Fibroblast of mammary gland (primary cell): Measurements from ENCODE around the gene ARHGAP26.

ENCODE experiments used
- DNase-seq: peaks from one replicate; pipeline ENCODE4 v3.0.0-alpha.2; 2010; ENCODE audit warnings: low read depth
- H3K4me3 ChIP-seq: 2 replicates; pipeline ENCODE4 v1.5.1; 2011; ENCODE audit warnings: low read depth, mild to moderate bottlenecking, low read length, moderate library complexity; ENCODE audit not compliant: control insufficient read depth
- TF ChIP-seq, protein P1 (sequence below): conservative IDR thresholded peaks from 2 replicates; pipeline ENCODE4 v1.5.1; 2011; ENCODE audit warnings: low read depth, low read length, inconsistent platforms; ENCODE audit not compliant: control insufficient read depth, insufficient read depth

ARHGAP26 gene

DNA sequence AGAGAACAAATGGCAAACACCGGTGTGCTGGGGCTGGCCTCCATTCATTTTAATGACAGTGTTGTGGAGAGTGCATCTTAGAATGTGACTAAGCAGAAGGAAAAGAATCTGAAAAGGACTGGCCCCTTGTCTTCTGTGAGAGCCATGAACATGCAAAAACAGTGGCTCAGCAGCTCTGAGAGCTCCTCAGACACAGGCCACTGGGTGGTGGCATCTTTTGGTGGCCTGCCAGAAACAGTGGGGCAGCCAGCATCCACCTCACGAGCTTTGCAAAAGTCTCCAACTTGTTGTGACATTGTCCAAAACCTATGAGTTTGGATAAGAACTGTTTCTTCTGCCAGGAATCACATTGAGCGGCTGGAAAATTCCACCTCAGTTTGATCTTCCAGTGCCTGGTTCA, 399.9 kb downstream of the ARHGAP26 start:
- TF ChIP-seq, protein P1, sequence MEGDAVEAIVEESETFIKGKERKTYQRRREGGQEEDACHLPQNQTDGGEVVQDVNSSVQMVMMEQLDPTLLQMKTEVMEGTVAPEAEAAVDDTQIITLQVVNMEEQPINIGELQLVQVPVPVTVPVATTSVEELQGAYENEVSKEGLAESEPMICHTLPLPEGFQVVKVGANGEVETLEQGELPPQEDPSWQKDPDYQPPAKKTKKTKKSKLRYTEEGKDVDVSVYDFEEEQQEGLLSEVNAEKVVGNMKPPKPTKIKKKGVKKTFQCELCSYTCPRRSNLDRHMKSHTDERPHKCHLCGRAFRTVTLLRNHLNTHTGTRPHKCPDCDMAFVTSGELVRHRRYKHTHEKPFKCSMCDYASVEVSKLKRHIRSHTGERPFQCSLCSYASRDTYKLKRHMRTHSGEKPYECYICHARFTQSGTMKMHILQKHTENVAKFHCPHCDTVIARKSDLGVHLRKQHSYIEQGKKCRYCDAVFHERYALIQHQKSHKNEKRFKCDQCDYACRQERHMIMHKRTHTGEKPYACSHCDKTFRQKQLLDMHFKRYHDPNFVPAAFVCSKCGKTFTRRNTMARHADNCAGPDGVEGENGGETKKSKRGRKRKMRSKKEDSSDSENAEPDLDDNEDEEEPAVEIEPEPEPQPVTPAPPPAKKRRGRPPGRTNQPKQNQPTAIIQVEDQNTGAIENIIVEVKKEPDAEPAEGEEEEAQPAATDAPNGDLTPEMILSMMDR, result no peak
- DNase-seq, result no peak
- H3K4me3 ChIP-seq, result no peak overlapping the region

DNA sequence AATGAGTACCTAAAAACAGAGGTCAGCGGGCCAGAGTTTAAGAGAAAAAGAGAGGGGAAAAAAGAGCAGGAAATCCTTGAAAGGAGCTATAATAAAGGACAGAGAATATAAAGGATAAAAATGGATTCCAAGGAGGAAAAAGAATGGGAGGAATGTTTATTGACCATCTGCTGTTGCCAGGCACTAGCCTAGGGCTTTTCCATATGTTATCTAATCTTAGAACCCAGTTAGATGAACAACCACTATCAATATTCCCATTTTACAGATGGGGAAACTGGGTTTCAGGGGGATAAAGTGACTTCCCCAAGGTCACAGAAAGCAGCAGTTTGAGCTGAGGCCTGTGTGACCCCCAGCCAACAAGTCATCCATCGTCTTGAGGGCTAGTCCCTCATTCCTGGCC, 400.8 kb downstream of the ARHGAP26 start:
- no peak overlapping the region for H3K4me3 ChIP-seq
- TF ChIP-seq, protein P1, result no peak
- DNase-seq, result no peak

DNA sequence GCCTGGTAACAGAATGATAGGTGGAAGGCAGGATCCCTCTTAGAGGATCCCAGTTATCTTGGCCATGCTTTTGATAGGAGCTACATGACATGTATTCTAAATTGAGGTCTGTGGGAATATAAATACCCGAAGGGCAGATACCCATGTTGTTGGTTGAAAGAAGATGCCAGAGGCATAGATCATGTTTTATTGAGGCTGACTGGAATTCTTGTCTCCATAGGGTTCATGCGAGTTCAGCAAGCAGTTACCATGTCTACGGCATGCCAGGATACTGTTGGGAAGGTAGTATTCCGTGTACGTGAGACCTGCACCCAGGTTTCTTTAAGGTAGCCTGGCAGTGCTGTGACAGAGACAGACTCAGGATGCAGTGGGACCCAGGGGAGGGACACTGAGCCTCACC, 402.6 kb downstream of the ARHGAP26 start:
- no peak for DNase-seq
- TF ChIP-seq, protein P1, result no peak
- no peak overlapping the region for H3K4me3 ChIP-seq

DNA sequence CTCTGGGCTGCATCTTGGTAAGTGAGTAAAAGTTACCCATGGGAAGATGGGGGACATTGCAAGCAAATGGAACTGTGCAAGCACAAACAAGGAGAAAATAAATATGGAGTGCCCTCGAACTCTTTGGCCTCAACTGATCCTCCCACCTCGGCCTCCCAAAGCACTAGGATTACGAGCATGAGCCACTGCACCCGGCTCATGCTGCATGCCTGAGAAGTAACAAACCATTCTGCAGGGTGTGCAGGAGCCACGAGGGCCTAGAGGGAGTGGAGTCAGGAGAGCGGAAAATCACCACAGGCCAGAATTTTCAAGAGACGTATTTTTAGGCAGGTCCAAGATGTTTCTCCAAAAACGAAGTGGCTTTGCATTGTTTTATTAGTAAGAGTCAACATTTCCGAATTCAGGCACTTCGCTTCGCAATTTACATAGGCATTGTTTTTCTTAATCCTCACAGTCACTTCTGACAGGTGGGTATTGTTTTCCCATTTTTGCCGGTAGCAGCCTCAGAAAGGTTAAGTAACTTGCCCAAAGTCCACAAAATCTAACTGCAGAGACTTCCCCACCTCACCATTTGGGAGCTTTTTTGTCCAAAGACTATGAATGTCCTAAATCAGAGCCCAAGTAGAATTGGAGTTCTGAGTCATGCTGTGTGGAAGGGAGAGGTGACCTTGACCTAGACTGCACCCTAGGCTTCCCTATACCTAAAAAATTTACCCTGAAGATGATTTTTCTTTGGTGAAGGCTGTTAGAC, 403.1 kb downstream of the ARHGAP26 start:
- DNase-seq, result no peak
- no peak overlapping the region for H3K4me3 ChIP-seq
- TF ChIP-seq, protein P1, result no peak

DNA sequence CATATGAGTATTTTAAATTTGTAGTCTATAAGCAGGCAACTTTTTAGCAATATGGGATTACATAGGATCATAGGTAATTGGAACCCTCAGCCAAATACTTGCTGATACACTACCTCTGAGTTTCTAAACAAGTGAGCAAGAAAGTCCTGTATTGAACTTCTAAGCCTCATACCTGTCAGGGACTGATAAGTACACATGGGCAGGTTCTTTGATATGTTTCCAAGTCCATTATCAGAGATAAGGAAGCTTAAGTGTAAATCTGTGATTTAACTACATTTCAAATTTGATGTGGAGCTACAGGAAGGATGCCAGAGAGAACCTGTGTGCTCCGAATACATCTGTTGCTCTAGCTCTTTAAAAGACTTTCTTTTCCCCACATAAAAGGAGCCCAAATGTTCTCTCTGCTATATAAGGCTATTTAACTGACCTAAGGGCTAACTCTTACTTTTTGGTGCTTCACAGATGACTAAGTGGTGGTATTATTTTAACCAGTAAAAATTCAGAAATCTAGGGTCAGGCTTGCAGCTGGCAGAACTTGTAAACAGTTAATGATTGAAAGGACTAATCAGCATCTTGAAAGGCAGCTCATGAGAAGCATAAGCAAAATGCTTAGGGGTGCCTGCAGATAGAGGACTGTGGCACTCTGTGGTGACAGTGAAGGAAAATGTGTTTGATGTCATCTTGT, 404.7 kb downstream of the ARHGAP26 start:
- H3K4me3 ChIP-seq, result no peak overlapping the region
- TF ChIP-seq, protein P1, result no peak
- DNase-seq, result no peak

DNA sequence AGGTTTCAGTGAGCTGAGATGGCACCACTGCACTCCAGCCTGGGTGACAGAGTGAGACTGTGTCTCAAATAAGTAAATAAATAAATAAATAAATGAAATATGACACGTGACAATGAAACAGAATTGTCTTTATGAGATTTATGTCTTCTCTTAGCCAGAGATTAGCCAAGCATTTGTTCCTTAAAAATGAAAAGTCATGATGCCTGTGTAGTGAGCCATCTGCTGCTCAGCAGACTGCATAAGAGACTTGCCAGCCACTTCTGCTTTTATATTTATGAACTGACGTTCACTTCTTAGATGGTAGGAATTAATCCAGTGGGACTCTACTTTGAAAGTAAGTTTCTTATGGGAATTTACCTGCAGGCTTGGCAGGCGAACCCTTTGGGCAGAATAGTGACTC, 405.9 kb downstream of the ARHGAP26 start:
- TF ChIP-seq, protein P1, result no peak
- no peak overlapping the region for H3K4me3 ChIP-seq
- no peak for DNase-seq
